COR-L47 (cell line): Measurements from ENCODE around the gene FXYD7.
"Not testable (repeated sequence)": the region's sequence is repeated elsewhere in the genome, so short reads cannot be mapped to it uniquely, and the experiment has no call there.

Source experiments
- DNase-seq: peaks from one replicate; lab custom pipeline; 2025; lab: John Stamatoyannopoulos, UW

FXYD7 gene

GRCh38 chr19:35143231-35143715, at the start of gene FXYD7:
Gene FXYD7, plus strand, starts transcription at chr19:35143255. Its CDS starts 79 bp downstream, at chr19:35143334.
- no peak for DNase-seq

GRCh38 chr19:35093430-35093829, 49.6 kb upstream of the FXYD7 start:
- no peak for DNase-seq

- no peak for DNase-seq
Measured at GRCh38 chr19:35093941-35094647, 49.0 kb upstream of the FXYD7 start.

- DNase-seq, result no peak
Measured at GRCh38 chr19:35094656-35095055, 48.4 kb upstream of the FXYD7 start.

- no peak for DNase-seq
Measured at GRCh38 chr19:35095667-35096368, 47.2 kb upstream of the FXYD7 start.

- no peak for DNase-seq
Measured at GRCh38 chr19:35098413-35099049, 44.5 kb upstream of the FXYD7 start.

GRCh38 chr19:35099155-35099896, 43.7 kb upstream of the FXYD7 start:
- DNase-seq, result no peak

- no peak for DNase-seq
Measured at GRCh38 chr19:35099897-35100275, 43.2 kb upstream of the FXYD7 start.

GRCh38 chr19:35100588-35101533, 42.2 kb upstream of the FXYD7 start:
- DNase-seq, result no peak

- DNase-seq, result not testable (repeated sequence)
Measured at GRCh38 chr19:35101949-35102348, 41.1 kb upstream of the FXYD7 start.

GRCh38 chr19:35103614-35104013, 39.4 kb upstream of the FXYD7 start:
- DNase-seq, result not testable (repeated sequence)

GRCh38 chr19:35104361-35104760, 38.7 kb upstream of the FXYD7 start:
- DNase-seq, result no peak

GRCh38 chr19:35105047-35105410, 38.0 kb upstream of the FXYD7 start:
- DNase-seq, result no peak

GRCh38 chr19:35105411-35106290, 37.4 kb upstream of the FXYD7 start:
- DNase-seq, result no peak

- no peak for DNase-seq
Measured at GRCh38 chr19:35106291-35106583, 36.8 kb upstream of the FXYD7 start.

- no peak for DNase-seq
Measured at GRCh38 chr19:35106898-35107541, 36.0 kb upstream of the FXYD7 start.

- no peak for DNase-seq
Measured at GRCh38 chr19:35107545-35107944, 35.5 kb upstream of the FXYD7 start.

- DNase-seq, result no peak
Measured at GRCh38 chr19:35108730-35109129, 34.3 kb upstream of the FXYD7 start.

- no peak for DNase-seq
Measured at GRCh38 chr19:35109395-35110112, 33.5 kb upstream of the FXYD7 start.
